Measurements from ENCODE around the gene VWCE. TPM values are rescaled to one million over a fixed set of nuclear protein-coding genes. Genes with fewer than 3 reads are reported as not detected.
A peak's percentile ranks its signal among the peaks of the same experiment; 100 is the strongest.

The VWCE gene
- total RNA-seq, 1 experiment from 2014 or later: 0.26 TPM

DNA sequence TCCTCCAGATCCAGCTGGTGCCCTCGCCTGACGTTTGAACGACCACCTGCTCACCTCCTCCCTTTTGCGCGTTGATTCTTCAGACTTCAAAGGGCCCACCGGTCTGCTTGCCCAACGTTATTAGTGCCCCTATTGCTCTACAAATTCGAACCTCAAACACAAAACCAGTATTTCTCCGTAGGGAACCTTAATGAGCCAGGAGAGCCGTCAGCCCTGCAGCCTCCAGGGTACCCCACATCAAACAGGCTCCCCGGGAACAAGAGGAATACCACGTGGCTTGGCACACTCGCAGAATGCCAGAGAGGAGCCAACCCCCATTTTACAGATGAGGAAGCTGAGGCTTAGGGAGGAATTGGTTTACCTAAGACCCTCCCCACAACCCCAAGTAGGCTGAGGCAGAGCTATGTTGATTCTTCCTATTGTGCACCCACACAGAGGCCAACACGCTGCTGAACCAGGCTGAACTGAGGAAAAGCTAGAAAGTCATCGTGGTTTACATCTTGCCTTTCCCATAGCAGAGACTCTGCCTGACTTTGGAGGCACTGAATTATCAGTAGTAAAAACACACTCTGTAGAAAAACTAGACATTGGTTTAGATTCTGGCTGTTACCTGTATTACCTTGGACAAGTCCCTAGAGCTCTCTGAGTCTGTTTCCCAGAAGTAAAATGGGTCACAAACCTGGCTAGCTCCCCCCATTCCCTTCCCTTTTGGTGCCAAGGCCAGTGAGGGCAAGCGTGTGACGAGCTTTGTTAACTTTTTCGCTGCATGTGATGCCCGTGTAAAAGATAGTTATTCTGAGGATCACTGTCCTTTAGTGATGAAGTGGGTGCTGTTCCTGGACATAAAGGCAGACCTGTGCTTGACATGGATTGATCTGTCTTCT is 38.7 kb upstream of the VWCE start:
- Histone ChIP-seq H3K27ac (peak overlapping the region; percentile 68), H3K27me3 (replicated peaks) (no peaks in the 10 kb centered on the region), H3K36me3 (peaks cover 34% of the 10 kb centered on the region), H3K4me3 (peak overlapping the region; percentile 80), H3K4me1 (replicated peaks) (peaks cover 25% of the 10 kb centered on the region), H3K9me3 (replicated peaks) (no peaks in the 10 kb centered on the region)
- DNase-seq (ENCODE audit: low read depth in 1 of 2, low spot score in 2 of 2): no peak

- peak; percentile 97 to 98 for DNase-seq (ENCODE audit: low read depth in 1 of 2, low spot score in 2 of 2)
- Histone ChIP-seq H3K36me3 (peaks cover 43% of the 10 kb centered on the region), H3K4me1 (replicated peaks) (peaks cover 25% of the 10 kb centered on the region), H3K27me3 (replicated peaks) (no peaks in the 10 kb centered on the region), H3K9me3 (replicated peaks) (no peaks in the 10 kb centered on the region), H3K27ac (peak within 1 kb of the TSS; percentile 68), H3K4me3 (peak within 1 kb of the TSS; percentile 80)
Measured at GRCh38 chr11:61332797-61333549, 37.9 kb upstream of the VWCE start, which contains the start of the genes DDB1 and TKFC. TSS of gene DDB1 (minus strand) at chr11:61333105. CDS start at chr11:61332968, 137 bp downstream. TSS of gene TKFC (plus strand) at chr11:61333228. CDS start at chr11:61334729, 1,501 bp downstream.

DNA sequence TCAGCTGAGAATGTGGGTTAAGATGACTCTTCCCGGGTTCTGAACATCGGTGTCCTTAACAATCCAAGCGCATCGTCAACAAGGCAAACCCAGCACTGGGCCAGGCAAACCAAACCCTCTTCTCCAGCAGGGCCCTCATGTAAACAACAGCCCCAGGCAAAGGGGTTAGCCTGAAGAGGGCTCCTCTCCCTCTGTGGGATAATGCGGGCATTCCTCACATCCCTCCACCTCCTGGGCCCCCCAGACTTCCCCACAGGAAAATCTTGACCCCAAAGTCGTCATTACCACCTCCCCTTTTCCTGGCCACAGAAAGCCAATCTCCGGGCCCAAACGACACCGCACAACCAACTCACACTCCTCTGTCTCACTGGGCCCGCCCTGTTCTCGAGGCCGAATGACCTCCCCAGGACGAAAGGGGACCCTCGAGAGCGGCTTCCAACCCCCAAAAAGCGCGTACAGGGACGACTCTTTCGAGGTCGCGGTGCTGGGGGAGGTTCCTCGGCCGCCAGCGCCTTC is 37.2 kb upstream of the VWCE start:
- Histone ChIP-seq H3K4me1 (replicated peaks) (peaks cover 25% of the 10 kb centered on the region), H3K27me3 (replicated peaks) (no peaks in the 10 kb centered on the region), H3K9me3 (replicated peaks) (no peaks in the 10 kb centered on the region), H3K4me3 (peak overlapping the region; percentile 80), H3K27ac (peak overlapping the region; percentile 68), H3K36me3 (peaks cover 49% of the 10 kb centered on the region)
- DNase-seq (ENCODE audit: low read depth in 1 of 2, low spot score in 2 of 2): peak; percentile 58 to 60

DNA sequence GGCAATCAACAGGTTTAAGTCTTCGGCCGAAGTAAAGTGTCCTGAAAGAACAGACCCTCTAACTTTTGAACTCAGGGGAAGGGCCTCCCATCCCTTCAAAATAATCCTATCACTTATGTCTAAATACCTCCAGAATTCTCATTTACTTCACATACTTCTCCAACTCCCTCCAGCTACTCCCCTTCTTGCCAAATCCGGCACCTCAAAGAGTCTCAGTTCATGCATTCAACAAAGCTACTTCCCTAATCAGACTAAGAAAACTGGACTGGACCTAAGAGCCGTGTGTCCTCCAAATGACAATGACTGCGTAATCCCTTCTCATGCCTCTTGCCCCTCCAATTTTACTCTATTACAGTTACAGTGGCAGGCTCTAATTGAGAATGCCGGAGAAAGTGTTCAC is 36.5 kb upstream of the VWCE start:
- peak overlapping the region; percentile 80 for H3K4me3 ChIP-seq
- no peak for DNase-seq (ENCODE audit: low read depth in 1 of 2, low spot score in 2 of 2)
- H3K27me3 ChIP-seq (replicated peaks): no peaks in the 10 kb centered on the region
- no peak overlapping the region for H3K27ac ChIP-seq
- H3K4me1 ChIP-seq (replicated peaks): peaks cover 25% of the 10 kb centered on the region
- no peaks in the 10 kb centered on the region for H3K9me3 ChIP-seq (replicated peaks)
- H3K36me3 ChIP-seq: peaks cover 56% of the 10 kb centered on the region

- no peak overlapping the region for H3K4me3 ChIP-seq
- H3K27me3 ChIP-seq (replicated peaks): no peaks in the 10 kb centered on the region
- H3K9me3 ChIP-seq (replicated peaks): no peaks in the 10 kb centered on the region
- peaks cover 17% of the 10 kb centered on the region for H3K4me1 ChIP-seq (replicated peaks)
- peaks cover 74% of the 10 kb centered on the region for H3K36me3 ChIP-seq
- H3K27ac ChIP-seq: no peak overlapping the region
- DNase-seq (ENCODE audit: low read depth in 1 of 2, low spot score in 2 of 2): no peak
Measured at GRCh38 chr11:61329871-61330270, 34.8 kb upstream of the VWCE start.

DNA sequence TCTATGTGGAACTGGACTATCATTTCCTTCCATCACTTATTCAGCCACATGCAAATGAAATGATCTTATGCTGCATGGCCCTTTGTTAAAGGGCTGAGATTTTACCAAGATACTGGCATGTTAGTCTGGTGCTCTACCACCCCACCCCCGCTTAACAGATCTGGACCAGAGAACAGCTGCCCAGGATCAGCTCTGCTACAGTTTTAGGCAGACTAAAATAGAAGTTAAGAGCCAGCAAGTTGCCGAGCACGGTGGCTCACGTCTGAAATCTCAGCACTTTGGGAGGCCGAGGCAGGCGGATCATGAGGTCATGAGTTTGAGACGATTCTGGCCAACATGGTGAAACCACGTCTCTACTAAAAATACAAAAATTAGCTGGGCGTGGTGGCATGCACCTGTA is 33.2 kb upstream of the VWCE start:
- no peak for DNase-seq (ENCODE audit: low read depth in 1 of 2, low spot score in 2 of 2)
- Histone ChIP-seq H3K27me3 (replicated peaks) (no peaks in the 10 kb centered on the region), H3K27ac (no peak overlapping the region), H3K9me3 (replicated peaks) (no peaks in the 10 kb centered on the region), H3K36me3 (peaks cover 89% of the 10 kb centered on the region), H3K4me3 (no peak overlapping the region), H3K4me1 (replicated peaks) (peaks cover 9% of the 10 kb centered on the region)

DNA sequence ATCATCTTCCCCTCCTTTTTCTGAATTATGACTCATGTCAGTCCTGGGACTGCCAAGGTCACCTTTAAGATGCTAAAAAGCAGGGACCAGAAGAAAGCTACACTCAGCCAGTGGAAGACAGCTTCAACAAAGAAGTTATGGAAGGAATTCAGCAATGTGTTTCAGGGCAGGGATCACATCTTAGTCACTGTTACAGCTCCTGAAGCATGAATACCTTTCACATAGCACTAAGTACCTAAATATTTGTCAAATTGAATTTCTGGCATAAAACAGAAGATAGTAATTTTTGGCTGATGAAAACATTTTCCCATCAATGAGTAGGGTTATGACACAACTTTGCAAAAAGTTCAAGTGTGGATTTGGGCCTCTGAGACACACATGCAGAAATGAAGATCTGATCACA is 32.6 kb upstream of the VWCE start:
- Histone ChIP-seq H3K27ac (no peak overlapping the region), H3K36me3 (peaks cover 93% of the 10 kb centered on the region), H3K4me1 (replicated peaks) (peaks cover 8% of the 10 kb centered on the region), H3K9me3 (replicated peaks) (no peaks in the 10 kb centered on the region), H3K27me3 (replicated peaks) (no peaks in the 10 kb centered on the region), H3K4me3 (no peak overlapping the region)
- no peak for DNase-seq (ENCODE audit: low read depth in 1 of 2, low spot score in 2 of 2)

DNA sequence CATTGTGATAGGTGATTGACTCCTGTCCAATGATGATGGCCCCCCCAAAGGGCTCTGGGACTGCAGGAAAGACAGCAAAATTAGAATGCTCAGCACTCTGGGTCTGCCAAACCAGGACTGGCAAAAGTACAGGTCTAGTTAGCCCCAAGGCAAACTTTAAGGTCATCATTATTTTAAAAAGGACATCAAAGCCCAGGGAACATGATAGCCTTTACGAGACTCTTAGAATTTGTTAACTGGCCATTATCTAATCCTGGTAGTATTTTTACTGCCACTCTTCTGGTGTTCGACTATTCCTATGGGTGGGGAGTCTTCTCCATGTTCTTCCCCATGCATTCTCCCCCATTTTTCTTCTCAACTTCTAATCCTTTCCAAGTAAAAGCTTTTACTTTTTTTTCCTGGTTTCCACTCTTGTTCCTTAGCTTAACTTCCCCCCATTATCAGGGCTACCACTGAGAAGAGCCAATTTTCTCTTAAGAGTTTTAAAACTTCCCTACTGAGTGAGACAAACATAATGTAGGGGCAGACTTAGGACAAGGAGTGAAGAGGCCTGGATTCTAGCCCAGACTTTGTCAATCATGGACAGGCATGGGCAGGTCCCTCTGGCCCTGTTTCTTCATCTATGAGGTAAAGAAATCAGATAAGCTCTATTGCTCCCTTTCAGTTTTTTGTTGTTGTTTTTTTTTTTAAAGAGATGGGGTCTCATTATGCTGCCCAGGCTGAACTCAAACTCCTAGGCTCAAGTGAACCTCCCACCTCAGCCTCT is 30.7 kb upstream of the VWCE start:
- H3K36me3 ChIP-seq: peaks cover 97% of the 10 kb centered on the region
- no peak overlapping the region for H3K27ac ChIP-seq
- H3K4me3 ChIP-seq: no peak overlapping the region
- H3K9me3 ChIP-seq (replicated peaks): no peaks in the 10 kb centered on the region
- no peaks in the 10 kb centered on the region for H3K4me1 ChIP-seq (replicated peaks)
- no peaks in the 10 kb centered on the region for H3K27me3 ChIP-seq (replicated peaks)
- no peak for DNase-seq (ENCODE audit: low read depth in 1 of 2, low spot score in 2 of 2)

- no peak overlapping the region for H3K27ac ChIP-seq
- H3K4me1 ChIP-seq (replicated peaks): no peaks in the 10 kb centered on the region
- no peak for DNase-seq (ENCODE audit: low read depth in 1 of 2, low spot score in 2 of 2)
- peaks cover 93% of the 10 kb centered on the region for H3K36me3 ChIP-seq
- H3K27me3 ChIP-seq (replicated peaks): no peaks in the 10 kb centered on the region
- no peak overlapping the region for H3K4me3 ChIP-seq
- H3K9me3 ChIP-seq (replicated peaks): no peaks in the 10 kb centered on the region
Measured at GRCh38 chr11:61315260-61315659, 20.1 kb upstream of the VWCE start.

DNA sequence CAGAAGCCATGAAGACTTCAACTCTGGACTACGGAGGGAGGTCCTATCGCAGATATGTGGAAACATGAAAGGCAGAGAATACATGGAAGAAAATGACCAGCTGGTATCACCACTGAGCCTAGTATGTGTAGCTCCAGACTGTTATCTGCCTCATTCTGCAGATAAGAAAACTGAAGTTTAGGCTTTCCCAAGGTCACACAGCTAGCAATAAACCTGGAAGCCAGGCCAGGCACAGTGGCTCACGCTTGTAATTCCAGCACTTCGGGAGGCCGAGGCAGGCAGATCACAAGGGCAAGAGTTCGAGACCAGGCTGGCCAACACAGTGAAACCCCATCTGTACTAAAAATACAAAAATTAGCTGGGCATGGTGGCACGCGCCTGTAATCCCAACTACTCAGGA is 15.6 kb upstream of the VWCE start:
- Histone ChIP-seq H3K9me3 (replicated peaks) (no peaks in the 10 kb centered on the region), H3K27me3 (replicated peaks) (no peaks in the 10 kb centered on the region), H3K4me1 (replicated peaks) (no peaks in the 10 kb centered on the region), H3K4me3 (no peak overlapping the region), H3K27ac (no peak overlapping the region), H3K36me3 (peaks cover 97% of the 10 kb centered on the region)
- DNase-seq (ENCODE audit: low read depth in 1 of 2, low spot score in 2 of 2): no peak

- no peak overlapping the region for H3K27ac ChIP-seq
- no peak overlapping the region for H3K4me3 ChIP-seq
- DNase-seq (ENCODE audit: low read depth in 1 of 2, low spot score in 2 of 2): no peak
- no peaks in the 10 kb centered on the region for H3K27me3 ChIP-seq (replicated peaks)
- no peaks in the 10 kb centered on the region for H3K4me1 ChIP-seq (replicated peaks)
- H3K9me3 ChIP-seq (replicated peaks): no peaks in the 10 kb centered on the region
- H3K36me3 ChIP-seq: peaks cover 97% of the 10 kb centered on the region
Measured at GRCh38 chr11:61309739-61310138, 14.6 kb upstream of the VWCE start.

GRCh38 chr11:61309141-61309540 is 14.0 kb upstream of the VWCE start:
- no peak overlapping the region for H3K27ac ChIP-seq
- H3K4me3 ChIP-seq: no peak overlapping the region

GRCh38 chr11:61307354-61307753 is 12.2 kb upstream of the VWCE start:
- H3K27me3 ChIP-seq (replicated peaks): no peaks in the 10 kb centered on the region

More at GRCh38 chr11:61309141-61309540, 14.0 kb upstream of the VWCE start:
- no peaks in the 10 kb centered on the region for H3K4me1 ChIP-seq (replicated peaks)
- no peaks in the 10 kb centered on the region for H3K9me3 ChIP-seq (replicated peaks)
- no peaks in the 10 kb centered on the region for H3K27me3 ChIP-seq (replicated peaks)
- H3K36me3 ChIP-seq: peaks cover 95% of the 10 kb centered on the region
- no peak for DNase-seq (ENCODE audit: low read depth in 1 of 2, low spot score in 2 of 2)

More at GRCh38 chr11:61307354-61307753, 12.2 kb upstream of the VWCE start:
- H3K36me3 ChIP-seq: peaks cover 94% of the 10 kb centered on the region
- no peaks in the 10 kb centered on the region for H3K4me1 ChIP-seq (replicated peaks)
- no peak overlapping the region for H3K4me3 ChIP-seq
- no peaks in the 10 kb centered on the region for H3K9me3 ChIP-seq (replicated peaks)
- DNase-seq (ENCODE audit: low read depth in 1 of 2, low spot score in 2 of 2): no peak
- H3K27ac ChIP-seq: no peak overlapping the region
